ENCODE measurements around the gene SUGCT.

Gene SUGCT

GRCh38 chr7:40675741-40676140 is 540.9 kb downstream of the SUGCT start:
- Histone ChIP-seq H3K79me2 (ENCODE audit: low read length) (no peaks in the 10 kb centered on the region), H3K9me3 (replicated peaks; ENCODE audit: insufficient read depth, low read length) (no peaks in the 10 kb centered on the region), H3K9ac (ENCODE audit: low read length) (no peak overlapping the region), H3K4me2 (ENCODE audit: low read depth, low read length) (no peak overlapping the region), H3K4me3 (ENCODE audit: low read length) (no peak overlapping the region), H4K20me1 (ENCODE audit: insufficient read depth, low read length) (no peaks in the 10 kb centered on the region), H3K27ac (ENCODE audit: low read length) (no peak overlapping the region), H3K9me2 (replicated peaks; ENCODE audit: insufficient read depth, low read length) (no peaks in the 10 kb centered on the region), H3F3A (ENCODE audit: insufficient read depth, low read length) (no peaks in the 10 kb centered on the region), H3K4me1 (ENCODE audit: low read length) (peaks cover 4% of the 10 kb centered on the region; the same call in 1 of the 2 replicates), H3K36me3 (replicated peaks; ENCODE audit: insufficient read depth, low read length) (no peaks in the 10 kb centered on the region), H3K27me3 (replicated peaks; ENCODE audit: insufficient read depth, low read length) (no peaks in the 10 kb centered on the region), H2AFZ (ENCODE audit: low read length) (no peak overlapping the region)
- TF ChIP-seq CTCF (IDR thresholded peaks at IDR 0.05; ENCODE audit: low read length) (no peak), EZH2 (optimal IDR thresholded peaks at IDR 0.05; ENCODE audit: low read depth, low read length) (no peak), EZH2phosphoT487 (IDR thresholded peaks at IDR 0.05; ENCODE audit: low read length) (no peak)
- no peak for DNase-seq

- DNase-seq = no peak
- no peak for TF ChIP-seq EZH2phosphoT487 (IDR thresholded peaks at IDR 0.05; ENCODE audit: low read length)
- no peak for TF ChIP-seq EZH2 (optimal IDR thresholded peaks at IDR 0.05; ENCODE audit: low read depth, low read length)
- no peak for TF ChIP-seq CTCF (IDR thresholded peaks at IDR 0.05; ENCODE audit: low read length)
- H3K9me2 ChIP-seq (replicated peaks; ENCODE audit: insufficient read depth, low read length) = no peaks in the 10 kb centered on the region
- no peak overlapping the region for H3K4me3 ChIP-seq (ENCODE audit: low read length)
- H3K27me3 ChIP-seq (replicated peaks; ENCODE audit: insufficient read depth, low read length) = no peaks in the 10 kb centered on the region
- no peaks in the 10 kb centered on the region for H3K79me2 ChIP-seq (ENCODE audit: low read length)
- no peak overlapping the region for H3K27ac ChIP-seq (ENCODE audit: low read length)
- no peak overlapping the region for H2AFZ ChIP-seq (ENCODE audit: low read length)
- H3F3A ChIP-seq (ENCODE audit: insufficient read depth, low read length) = no peaks in the 10 kb centered on the region
- no peak overlapping the region for H3K9ac ChIP-seq (ENCODE audit: low read length)
- peaks cover 4% of the 10 kb centered on the region; the same call in 1 of the 2 replicates for H3K4me1 ChIP-seq (ENCODE audit: low read length)
- H4K20me1 ChIP-seq (ENCODE audit: insufficient read depth, low read length) = no peaks in the 10 kb centered on the region
- H3K36me3 ChIP-seq (replicated peaks; ENCODE audit: insufficient read depth, low read length) = no peaks in the 10 kb centered on the region
- H3K9me3 ChIP-seq (replicated peaks; ENCODE audit: insufficient read depth, low read length) = no peaks in the 10 kb centered on the region
- H3K4me2 ChIP-seq (ENCODE audit: low read depth, low read length) = no peak overlapping the region
Measured at GRCh38 chr7:40676221-40676620, 541.4 kb downstream of the SUGCT start.

GRCh38 chr7:40680657-40681056 is 545.9 kb downstream of the SUGCT start:
- DNase-seq = peak; percentile 40
- H3K79me2 ChIP-seq (ENCODE audit: low read length) = no peaks in the 10 kb centered on the region
- no peaks in the 10 kb centered on the region for H3K9me3 ChIP-seq (replicated peaks; ENCODE audit: insufficient read depth, low read length)
- no peaks in the 10 kb centered on the region for H4K20me1 ChIP-seq (ENCODE audit: insufficient read depth, low read length)
- H3K27ac ChIP-seq (ENCODE audit: low read length) = no peak overlapping the region
- H3K4me2 ChIP-seq (ENCODE audit: low read depth, low read length) = no peak overlapping the region
- TF ChIP-seq CTCF (IDR thresholded peaks at IDR 0.05; ENCODE audit: low read length) (peak; percentile 51), EZH2phosphoT487 (IDR thresholded peaks at IDR 0.05; ENCODE audit: low read length) (no peak)
- no peaks in the 10 kb centered on the region for H3F3A ChIP-seq (ENCODE audit: insufficient read depth, low read length)
- no peak overlapping the region for H3K4me3 ChIP-seq (ENCODE audit: low read length)
- H3K27me3 ChIP-seq (replicated peaks; ENCODE audit: insufficient read depth, low read length) = no peaks in the 10 kb centered on the region
- no peaks in the 10 kb centered on the region for H3K9me2 ChIP-seq (replicated peaks; ENCODE audit: insufficient read depth, low read length)
- no peaks in the 10 kb centered on the region for H3K36me3 ChIP-seq (replicated peaks; ENCODE audit: insufficient read depth, low read length)
- H3K9ac ChIP-seq (ENCODE audit: low read length) = no peak overlapping the region
- no peak overlapping the region for H2AFZ ChIP-seq (ENCODE audit: low read length)
- H3K4me1 ChIP-seq (ENCODE audit: low read length) = no peaks in the 10 kb centered on the region
